HG03457 (cell line): ENCODE results near the gene WDR44.
"Not testable (repeated sequence)": the region's sequence is repeated elsewhere in the genome, so short reads cannot be mapped to it uniquely, and the experiment has no call there.

Experiments used
- ATAC-seq: cut with Tn5 transposase; IDR thresholded peaks from one replicate; pipeline ENCODE4 v1.9.1; 2021; ENCODE audit warnings: moderate number of reproducible peaks; ENCODE audit not compliant: unreplicated experiment

The WDR44 gene

DNA sequence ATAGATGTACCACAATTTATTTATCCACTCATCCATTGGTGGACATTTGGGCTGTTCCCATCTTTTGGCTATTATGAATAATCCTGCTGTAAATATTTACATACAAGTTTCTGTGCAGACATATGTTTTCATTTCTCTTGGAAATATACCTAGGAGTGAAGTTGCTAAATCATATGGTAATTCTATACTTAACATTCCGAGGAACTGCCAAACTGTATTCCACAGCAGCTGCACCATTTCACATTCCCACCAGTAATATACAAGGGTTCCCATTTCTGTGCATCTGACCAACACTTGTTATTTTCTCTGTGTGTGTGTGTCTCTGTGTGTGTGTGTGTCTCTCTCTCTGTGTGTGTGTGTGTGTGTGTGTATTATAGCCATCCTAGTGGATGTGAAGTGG lies 134.3 kb downstream of the WDR44 start:
- no peak for ATAC-seq

- not testable (repeated sequence) for ATAC-seq
These were observed 136.5 kb downstream of the WDR44 start for GRCh38 chrX:118482384-118482783.

GRCh38 chrX:118484216-118484903 lies 138.5 kb downstream of the WDR44 start:
- ATAC-seq = no peak

GRCh38 chrX:118486693-118487092 lies 140.8 kb downstream of the WDR44 start:
- ATAC-seq = not testable (repeated sequence)

DNA sequence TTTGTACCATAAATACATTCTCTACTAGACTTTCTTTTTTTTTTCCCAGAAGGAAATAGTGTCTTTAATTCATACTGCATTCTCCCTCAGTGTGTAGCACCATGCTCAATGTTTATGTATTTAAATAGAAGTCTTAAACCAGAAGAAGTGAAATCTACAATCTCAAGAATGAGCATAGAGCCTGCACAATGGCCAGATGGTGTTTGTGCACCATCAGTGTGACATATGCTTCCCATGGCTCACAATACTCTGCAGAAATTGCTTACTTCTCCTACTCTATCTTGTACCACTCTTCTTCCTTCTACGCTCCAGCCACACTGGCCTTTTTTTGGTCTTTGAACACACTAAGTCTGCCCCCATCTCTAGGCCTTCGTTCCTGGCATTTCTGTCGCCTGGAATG lies 147.1 kb downstream of the WDR44 start:
- no peak for ATAC-seq

GRCh38 chrX:118493653-118494297 lies 147.9 kb downstream of the WDR44 start:
- ATAC-seq = no peak

- ATAC-seq = peak; percentile 57
These were observed 149.4 kb downstream of the WDR44 start, which contains the start of gene DOCK11 for GRCh38 chrX:118495061-118495921. TSS of gene DOCK11 (plus strand) at chrX:118495815. CDS start at chrX:118495972, 157 bp downstream.

DNA sequence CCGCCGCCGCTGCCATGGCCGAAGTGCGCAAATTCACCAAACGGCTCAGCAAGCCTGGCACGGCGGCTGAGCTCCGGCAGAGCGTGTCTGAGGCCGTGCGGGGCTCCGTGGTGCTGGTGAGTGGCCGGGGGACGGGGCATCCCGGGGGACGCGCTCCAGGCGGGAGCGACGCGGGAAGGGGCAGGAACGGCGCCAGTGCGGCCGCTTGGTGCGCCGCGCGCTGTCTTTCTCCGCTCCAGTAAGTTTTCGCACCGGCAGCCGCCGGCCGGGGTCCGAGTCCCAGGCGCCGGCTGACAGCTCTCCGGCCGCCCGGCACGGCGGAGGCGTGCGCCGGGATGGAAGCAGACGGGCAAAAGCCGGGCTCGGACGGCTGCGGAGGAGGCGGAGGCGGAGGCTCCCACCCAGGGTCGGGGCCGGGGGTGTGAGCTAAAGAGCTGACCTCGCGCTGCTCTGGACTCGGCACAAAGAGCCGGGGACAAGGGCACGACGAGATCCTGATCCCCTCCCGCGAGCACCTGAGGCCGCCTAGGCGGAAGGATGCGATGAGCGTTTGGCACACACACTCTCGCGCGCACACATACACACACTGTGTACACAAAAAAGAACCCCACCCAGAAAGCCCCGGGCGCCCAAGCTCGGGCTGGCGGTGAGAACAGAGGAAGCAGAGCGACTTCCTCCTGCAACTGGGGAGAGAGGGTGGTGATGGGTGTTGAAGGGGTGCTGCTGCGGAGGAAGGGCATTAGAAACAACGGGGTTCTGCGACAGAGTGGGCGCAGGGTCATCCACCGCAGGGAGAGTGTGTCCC lies 150.3 kb downstream of the WDR44 start:
- peak; percentile 56 for ATAC-seq

- peak; percentile 19 for ATAC-seq
These were observed 150.8 kb downstream of the WDR44 start for GRCh38 chrX:118496763-118497079.

- ATAC-seq = no peak
These were observed 151.4 kb downstream of the WDR44 start for GRCh38 chrX:118497180-118497818.

DNA sequence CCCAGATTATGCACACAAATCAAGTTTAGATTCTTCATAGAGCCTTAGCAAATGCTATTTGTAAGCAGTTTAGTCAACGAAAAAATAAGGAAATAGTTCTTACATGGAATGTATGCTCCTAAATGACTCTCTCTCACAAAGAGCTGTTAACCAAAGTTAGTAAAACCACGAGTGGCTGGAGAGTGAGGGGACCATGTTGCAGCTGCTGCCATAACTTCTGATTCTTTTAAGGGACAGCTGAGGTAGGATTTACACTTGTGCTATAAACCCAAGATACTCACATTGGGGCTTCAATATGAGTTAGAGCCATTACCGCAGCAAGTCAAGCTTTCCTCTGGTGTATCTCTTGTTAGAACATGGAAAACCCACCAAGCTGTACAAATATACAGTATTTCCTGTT lies 152.4 kb downstream of the WDR44 start:
- no peak for ATAC-seq

DNA sequence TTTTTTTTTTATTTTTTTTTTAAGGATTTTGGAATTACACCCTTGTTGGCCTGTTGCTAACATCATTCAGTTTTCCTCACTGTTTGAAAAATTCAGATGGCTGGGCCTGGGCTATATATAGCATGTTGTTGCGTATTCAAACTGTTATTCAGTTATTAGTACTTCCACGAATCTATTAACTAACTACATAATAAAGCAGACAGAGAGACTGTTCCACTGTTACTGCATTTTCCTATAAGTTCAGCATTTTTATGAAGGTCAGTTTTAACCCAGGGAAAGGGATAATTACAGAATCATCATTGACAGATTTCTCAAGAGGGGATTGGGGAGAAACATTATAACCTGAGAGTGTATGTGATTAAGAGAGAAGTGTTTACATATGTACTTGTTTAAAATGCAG lies 152.8 kb downstream of the WDR44 start:
- no peak for ATAC-seq

GRCh38 chrX:118499295-118499694 lies 153.4 kb downstream of the WDR44 start:
- no peak for ATAC-seq
